H1 (cell line): ENCODE data around the gene SPTBN1. TPM values are rescaled to one million over a fixed set of nuclear protein-coding genes. Genes with fewer than 3 reads are reported as not detected.

Experiments
- HDAC6 ChIP-seq: IDR thresholded peaks from one replicate; pipeline ENCODE4 v1.7.1; 2012; ENCODE audit warnings: low read depth, mild to moderate bottlenecking, inconsistent platforms, low read length, moderate library complexity
- KDM1A ChIP-seq: fragments of 200-600, 300-600 bp; sonication (generic); IDR thresholded peaks from 2 replicates; pipeline ENCODE4 v1.7.1; 2016; ENCODE audit warnings: mild to moderate bottlenecking, low read length, borderline replicate concordance
- RBBP5 ChIP-seq: IDR thresholded peaks from 2 replicates; pipeline ENCODE4 v1.7.1; 2012; ENCODE audit warnings: low read depth, mild to moderate bottlenecking, inconsistent platforms, low read length, moderate library complexity, borderline replicate concordance
- RFX5 ChIP-seq: IDR thresholded peaks from 2 replicates; pipeline ENCODE4 v1.6.1; 2011; ENCODE audit warnings: low read depth, low read length, improper control_type of control experiment, borderline replicate concordance
- SUZ12 ChIP-seq: fragments of 200-600 bp; sonication (generic); IDR thresholded peaks from 2 replicates; pipeline ENCODE4 v1.6.1; 2012; ENCODE audit warnings: mild to moderate bottlenecking, inconsistent platforms, low read length, moderate library complexity, mixed read lengths
- TAF7 ChIP-seq: optimal IDR thresholded peaks from 2 replicates; pipeline ENCODE3; 2011; ENCODE audit warnings: low read depth, mild to moderate bottlenecking, inconsistent platforms, low read length, moderate library complexity, borderline replicate concordance
- ZNF274 ChIP-seq: IDR thresholded peaks from 2 replicates; pipeline ENCODE4 v1.7.0; 2012; ENCODE audit warnings: low read length, borderline replicate concordance; ENCODE audit errors: extremely low read depth
- polyA plus RNA-seq, 7 experiments: library from polyadenylated mRNA; depleted of rRNA in 3 of 7; stranded (reverse) in 5 of 7; unstranded in 2 of 7; fragments of >200 nt in 5 of 7; fragments of 200-250 nt in 2 of 7; gene quantifications; 1 replicate in 5 of 7; 2 replicates in 1 of 7; 4 replicates in 1 of 7; pipeline versions ENCODE4 v1.2.1 to v1.2.3, GENCODE V29; 2011 to 2013; ENCODE audit warnings: missing spikeins in 2 of 7, mixed read lengths in 2 of 7
- total RNA-seq: library from RNA; stranded (reverse); fragmentation: NEBNext Ultra II Directional; extraction: Animal tissue kit (Norgen Biotek cat#: 25700); gene quantifications from 2 replicates; pipeline ENCODE4 v1.2.1, GENCODE V29; 2021

SPTBN1 gene
- total and polyA plus RNA-seq, 2 of the 8 experiments (the other 6 are each of a cell fraction or from before 2014, with no cell fraction given) = 31.8 to 180 TPM

- TF ChIP-seq SUZ12 (no peak), HDAC6 (no peak), KDM1A (no peak), RFX5 (no peak), TAF7 (no peak), ZNF274 (no peak), RBBP5 (no peak)
Observed at GRCh38 chr2:54635554-54636152, 179.5 kb downstream of the SPTBN1 start (continued).
